Measurements from ENCODE around the gene HSF5. TPM values are rescaled to one million over a fixed set of nuclear protein-coding genes. Genes with fewer than 3 reads are reported as not detected.

Gene HSF5
- total RNA-seq, 1 donor from 2014 or later = not detected

DNA sequence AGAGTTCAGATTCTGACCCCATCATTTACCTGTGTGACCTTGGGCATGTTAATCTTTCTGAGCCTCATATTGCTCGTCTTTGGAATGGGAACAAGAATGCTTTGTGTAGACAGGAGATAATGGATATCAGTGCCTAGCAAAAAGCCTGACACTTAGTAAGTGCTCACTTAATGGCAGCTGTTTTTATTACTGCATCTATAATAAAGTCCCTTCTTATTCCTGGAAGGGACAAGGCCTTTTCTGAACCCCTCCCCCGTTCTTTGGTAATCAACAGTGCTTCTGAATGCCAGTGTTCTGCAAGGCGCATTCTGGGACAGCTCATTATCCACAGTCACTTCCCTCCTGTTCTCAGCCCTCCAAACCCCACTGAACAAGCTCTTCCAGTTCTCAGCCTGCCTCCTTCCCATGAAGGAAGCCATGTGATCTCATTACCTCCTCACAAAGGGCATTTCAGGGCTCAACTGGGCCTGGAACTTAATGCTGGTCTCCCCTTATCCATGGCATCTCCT, 111.1 kb downstream of the HSF5 start:
- no peaks in the 10 kb centered on the region for H3K9me3 ChIP-seq (replicated peaks)
- no peaks in the 10 kb centered on the region for H3K36me3 ChIP-seq
- no peaks in the 10 kb centered on the region for H3K4me1 ChIP-seq
- no peak for DNase-seq
- H3K27ac ChIP-seq (replicated peaks) = no peak overlapping the region
- no peaks in the 10 kb centered on the region for H3K27me3 ChIP-seq (ENCODE audit: low read depth)
- TF ChIP-seq CTCF (IDR thresholded peaks at IDR 0.05; ENCODE audit: borderline replicate concordance) = no peak
- no peak overlapping the region for H3K4me3 ChIP-seq
- intact Hi-C loops (cut with micrococcal nuclease) = no loop called here

DNA sequence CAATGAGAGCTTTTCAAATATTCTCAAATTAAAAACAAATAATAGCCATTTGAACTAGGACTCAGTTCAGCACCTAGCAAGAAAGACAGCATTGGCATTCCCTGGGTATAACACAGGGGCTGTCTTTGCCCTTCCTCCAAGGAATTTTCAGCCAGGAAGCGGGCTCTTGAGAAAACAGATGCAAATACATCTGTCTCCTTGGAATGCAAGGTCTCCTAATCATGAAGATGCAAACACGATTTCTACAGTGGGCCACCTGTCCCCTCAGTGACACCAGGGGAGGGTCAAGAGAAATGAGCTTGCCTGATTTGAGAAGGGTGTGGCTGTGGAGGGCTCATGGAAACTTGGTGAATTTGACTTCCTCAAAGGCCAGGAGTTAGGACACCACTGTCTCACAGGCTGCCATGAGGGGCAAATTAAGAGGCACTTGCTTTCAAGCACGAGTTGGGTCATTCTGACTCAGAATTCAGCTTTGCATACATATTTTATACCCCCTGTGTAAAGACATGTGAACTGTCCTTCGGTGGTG, 111.7 kb downstream of the HSF5 start:
- no peak overlapping the region for H3K4me3 ChIP-seq
- intact Hi-C loops (cut with micrococcal nuclease) = no loop called here
- no peaks in the 10 kb centered on the region for H3K36me3 ChIP-seq
- no peaks in the 10 kb centered on the region for H3K9me3 ChIP-seq (replicated peaks)
- DNase-seq = no peak
- H3K27ac ChIP-seq (replicated peaks) = no peak overlapping the region
- H3K27me3 ChIP-seq (ENCODE audit: low read depth) = no peaks in the 10 kb centered on the region
- TF ChIP-seq CTCF (IDR thresholded peaks at IDR 0.05; ENCODE audit: borderline replicate concordance) = no peak
- H3K4me1 ChIP-seq = no peaks in the 10 kb centered on the region

DNA sequence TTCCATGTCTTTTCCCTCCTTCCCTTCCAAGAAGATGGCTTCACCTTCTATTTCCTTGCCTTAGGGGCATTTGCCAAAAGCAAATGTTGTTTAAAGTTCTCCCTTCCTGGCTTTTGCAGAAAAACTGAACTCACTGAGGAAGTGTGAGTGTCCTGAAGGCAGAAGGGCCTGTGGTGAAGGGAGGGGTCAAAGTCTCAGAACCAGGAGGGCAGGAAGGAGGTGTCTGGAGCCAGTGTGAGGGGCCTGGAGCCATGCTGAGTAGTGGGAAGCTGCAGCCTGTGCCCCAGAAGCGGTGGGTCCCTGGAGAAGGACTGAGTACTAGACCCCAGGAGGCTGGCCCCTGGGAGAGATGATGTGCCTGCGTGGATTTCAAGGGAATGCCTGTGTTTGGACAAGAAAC, 112.4 kb downstream of the HSF5 start:
- H3K36me3 ChIP-seq = no peaks in the 10 kb centered on the region
- no peak for TF ChIP-seq CTCF (IDR thresholded peaks at IDR 0.05; ENCODE audit: borderline replicate concordance)
- H3K4me3 ChIP-seq = no peak overlapping the region
- H3K27me3 ChIP-seq (ENCODE audit: low read depth) = no peaks in the 10 kb centered on the region
- no peaks in the 10 kb centered on the region for H3K9me3 ChIP-seq (replicated peaks)
- DNase-seq = no peak
- no peak overlapping the region for H3K27ac ChIP-seq (replicated peaks)
- intact Hi-C loops (cut with micrococcal nuclease) = no loop called here
- no peaks in the 10 kb centered on the region for H3K4me1 ChIP-seq

- Histone ChIP-seq H3K4me1 (no peaks in the 10 kb centered on the region), H3K27me3 (ENCODE audit: low read depth) (no peaks in the 10 kb centered on the region), H3K9me3 (replicated peaks) (no peaks in the 10 kb centered on the region), H3K27ac (replicated peaks) (no peak overlapping the region), H3K4me3 (no peak overlapping the region), H3K36me3 (peaks cover 5% of the 10 kb centered on the region)
- no peak for DNase-seq
- intact Hi-C loops (cut with micrococcal nuclease) = no loop called here
- no peak for TF ChIP-seq CTCF (IDR thresholded peaks at IDR 0.05; ENCODE audit: borderline replicate concordance)
Measured at GRCh38 chr17:58375256-58375655, 113.0 kb downstream of the HSF5 start.

- H3K9me3 ChIP-seq (replicated peaks) = no peaks in the 10 kb centered on the region
- peaks cover 5% of the 10 kb centered on the region for H3K36me3 ChIP-seq
- H3K27ac ChIP-seq (replicated peaks) = no peak overlapping the region
- no peaks in the 10 kb centered on the region for H3K4me1 ChIP-seq
- H3K27me3 ChIP-seq (ENCODE audit: low read depth) = no peaks in the 10 kb centered on the region
- DNase-seq = no peak
- intact Hi-C loops (cut with micrococcal nuclease) = no loop called here
- H3K4me3 ChIP-seq = no peak overlapping the region
- TF ChIP-seq CTCF (IDR thresholded peaks at IDR 0.05; ENCODE audit: borderline replicate concordance) = no peak
Measured at GRCh38 chr17:58373923-58374322, 114.3 kb downstream of the HSF5 start.
